ENCODE measurements around the gene PDE4D. TPM values are rescaled to one million over a fixed set of nuclear protein-coding genes. Genes with fewer than 3 reads are reported as not detected.

PDE4D gene
- total and polyA plus RNA-seq, 3 experiments from 2014 or later = 5.6 to 18.3 (median 17.7) TPM

- DNase-seq = no peak
- CTCF ChIA-PET = no interaction called here
- no peak overlapping the region for H3K27ac ChIP-seq (ENCODE audit: low read depth, low read length)
- POLR2A ChIA-PET = no interaction called here
- H3K27me3 ChIP-seq (ENCODE audit: insufficient read depth, low read length, poor library complexity, severe bottlenecking) = no peaks in the 10 kb centered on the region
- H3K27me3 Mint-ChIP-seq = peaks cover 0 to 2% of the 10 kb centered on the region in 2 donors
- no peak overlapping the region for H3K4me3 ChIP-seq (ENCODE audit: low read length)
- no peaks in the 10 kb centered on the region for H3K36me3 Mint-ChIP-seq
- no peaks in the 10 kb centered on the region for H3K4me1 ChIP-seq (ENCODE audit: insufficient read depth, low read length)
- no peak overlapping the region for H3K27ac Mint-ChIP-seq
- no peaks in the 10 kb centered on the region for H3K9me3 ChIP-seq (ENCODE audit: low read length)
- no peak overlapping the region for H3K4me3 Mint-ChIP-seq
- H3K36me3 ChIP-seq (ENCODE audit: insufficient read depth, low read length) = no peaks in the 10 kb centered on the region
- no peaks in the 10 kb centered on the region for H3K4me1 Mint-ChIP-seq
- H3K9me3 Mint-ChIP-seq = peaks cover 0 to 10% (median 6%) of the 10 kb centered on the region in 5 donors
Measured at GRCh38 chr5:59711310-59711709, 182.2 kb downstream of the PDE4D start.

GRCh38 chr5:59709846-59710245 is 183.7 kb downstream of the PDE4D start:
- Mint-ChIP-seq H3K9me3 (peaks cover 0 to 10% (median 4%) of the 10 kb centered on the region in 5 donors), H3K36me3 (no peaks in the 10 kb centered on the region), H3K27me3 (peaks cover 0 to 2% of the 10 kb centered on the region in 2 donors), H3K4me1 (no peaks in the 10 kb centered on the region), H3K27ac (no peak overlapping the region), H3K4me3 (no peak overlapping the region)
- POLR2A ChIA-PET = no interaction called here
- no peaks in the 10 kb centered on the region for H3K36me3 ChIP-seq (ENCODE audit: insufficient read depth, low read length)
- no peak overlapping the region for H3K27ac ChIP-seq (ENCODE audit: low read depth, low read length)
- H3K4me1 ChIP-seq (ENCODE audit: insufficient read depth, low read length) = no peaks in the 10 kb centered on the region
- CTCF ChIA-PET = no interaction called here
- H3K4me3 ChIP-seq (ENCODE audit: low read length) = no peak overlapping the region
- H3K9me3 ChIP-seq (ENCODE audit: low read length) = no peaks in the 10 kb centered on the region
- H3K27me3 ChIP-seq (ENCODE audit: insufficient read depth, low read length, poor library complexity, severe bottlenecking) = no peaks in the 10 kb centered on the region
- DNase-seq = no peak

GRCh38 chr5:59709346-59709821 is 184.1 kb downstream of the PDE4D start:
- Histone ChIP-seq H3K27ac (ENCODE audit: low read depth, low read length) (no peak overlapping the region), H3K4me1 (ENCODE audit: insufficient read depth, low read length) (no peaks in the 10 kb centered on the region), H3K4me3 (ENCODE audit: low read length) (no peak overlapping the region), H3K9me3 (ENCODE audit: low read length) (no peaks in the 10 kb centered on the region), H3K36me3 (ENCODE audit: insufficient read depth, low read length) (no peaks in the 10 kb centered on the region), H3K27me3 (ENCODE audit: insufficient read depth, low read length, poor library complexity, severe bottlenecking) (no peaks in the 10 kb centered on the region)
- DNase-seq = no peak
- no peaks in the 10 kb centered on the region for H3K36me3 Mint-ChIP-seq
- H3K4me1 Mint-ChIP-seq = no peaks in the 10 kb centered on the region
- POLR2A ChIA-PET = no interaction called here
- no peak overlapping the region for H3K27ac Mint-ChIP-seq
- CTCF ChIA-PET = no interaction called here
- H3K4me3 Mint-ChIP-seq = no peak overlapping the region
- H3K27me3 Mint-ChIP-seq = peaks cover 0 to 2% of the 10 kb centered on the region in 2 donors
- peaks cover 0 to 8% (median 4%) of the 10 kb centered on the region in 5 donors for H3K9me3 Mint-ChIP-seq

- H3K9me3 ChIP-seq (ENCODE audit: low read length) = no peaks in the 10 kb centered on the region
- no peaks in the 10 kb centered on the region for H3K4me1 ChIP-seq (ENCODE audit: insufficient read depth, low read length)
- H3K36me3 Mint-ChIP-seq = no peaks in the 10 kb centered on the region
- ChIA-PET CTCF (no interaction called here), POLR2A (no interaction called here)
- H3K27me3 Mint-ChIP-seq = peaks cover 0 to 2% of the 10 kb centered on the region in 2 donors
- H3K4me1 Mint-ChIP-seq = no peaks in the 10 kb centered on the region
- H3K27me3 ChIP-seq (ENCODE audit: insufficient read depth, low read length, poor library complexity, severe bottlenecking) = no peaks in the 10 kb centered on the region
- no peak overlapping the region for H3K27ac ChIP-seq (ENCODE audit: low read depth, low read length)
- no peaks in the 10 kb centered on the region for H3K36me3 ChIP-seq (ENCODE audit: insufficient read depth, low read length)
- no peak overlapping the region for H3K4me3 Mint-ChIP-seq
- no peak overlapping the region for H3K4me3 ChIP-seq (ENCODE audit: low read length)
- H3K9me3 Mint-ChIP-seq = no peaks in the 10 kb centered on the region
- no peak overlapping the region for H3K27ac Mint-ChIP-seq
- DNase-seq = no peak
Measured at GRCh38 chr5:59704936-59705335, 188.6 kb downstream of the PDE4D start.

- H3K27me3 ChIP-seq (ENCODE audit: insufficient read depth, low read length, poor library complexity, severe bottlenecking) = no peaks in the 10 kb centered on the region
- no peak overlapping the region for H3K27ac ChIP-seq (ENCODE audit: low read depth, low read length)
- no peak for DNase-seq
- no peaks in the 10 kb centered on the region for H3K4me1 ChIP-seq (ENCODE audit: insufficient read depth, low read length)
- Mint-ChIP-seq H3K9me3 (no peaks in the 10 kb centered on the region), H3K27me3 (peaks cover 0 to 2% of the 10 kb centered on the region in 2 donors), H3K4me1 (no peaks in the 10 kb centered on the region), H3K27ac (no peak overlapping the region), H3K36me3 (no peaks in the 10 kb centered on the region), H3K4me3 (no peak overlapping the region)
- ChIA-PET POLR2A (no interaction called here), CTCF (no interaction called here)
- H3K9me3 ChIP-seq (ENCODE audit: low read length) = no peaks in the 10 kb centered on the region
- no peak overlapping the region for H3K4me3 ChIP-seq (ENCODE audit: low read length)
- no peaks in the 10 kb centered on the region for H3K36me3 ChIP-seq (ENCODE audit: insufficient read depth, low read length)
Measured at GRCh38 chr5:59703789-59704188, 189.7 kb downstream of the PDE4D start.

- H3K4me1 Mint-ChIP-seq = no peaks in the 10 kb centered on the region
- Histone ChIP-seq H3K4me3 (ENCODE audit: low read length) (no peak overlapping the region), H3K27ac (ENCODE audit: low read depth, low read length) (no peak overlapping the region), H3K36me3 (ENCODE audit: insufficient read depth, low read length) (no peaks in the 10 kb centered on the region), H3K9me3 (ENCODE audit: low read length) (no peaks in the 10 kb centered on the region), H3K27me3 (ENCODE audit: insufficient read depth, low read length, poor library complexity, severe bottlenecking) (no peaks in the 10 kb centered on the region), H3K4me1 (ENCODE audit: insufficient read depth, low read length) (no peaks in the 10 kb centered on the region)
- ChIA-PET POLR2A (no interaction called here), CTCF (no interaction called here)
- no peak overlapping the region for H3K27ac Mint-ChIP-seq
- no peaks in the 10 kb centered on the region for H3K36me3 Mint-ChIP-seq
- no peak overlapping the region for H3K4me3 Mint-ChIP-seq
- no peaks in the 10 kb centered on the region for H3K27me3 Mint-ChIP-seq
- no peaks in the 10 kb centered on the region for H3K9me3 Mint-ChIP-seq
- no peak for DNase-seq
Measured at GRCh38 chr5:59698207-59699178, 195.0 kb downstream of the PDE4D start.

- Mint-ChIP-seq H3K27me3 (no peaks in the 10 kb centered on the region), H3K27ac (no peak overlapping the region), H3K36me3 (no peaks in the 10 kb centered on the region), H3K4me3 (no peak overlapping the region), H3K9me3 (peaks cover 0 to 3% (median 0%) of the 10 kb centered on the region in 5 donors), H3K4me1 (no peaks in the 10 kb centered on the region)
- no peak overlapping the region for H3K4me3 ChIP-seq (ENCODE audit: low read length)
- ChIA-PET POLR2A (no interaction called here), CTCF (no interaction called here)
- H3K36me3 ChIP-seq (ENCODE audit: insufficient read depth, low read length) = no peaks in the 10 kb centered on the region
- no peak for DNase-seq
- H3K9me3 ChIP-seq (ENCODE audit: low read length) = no peaks in the 10 kb centered on the region
- no peak overlapping the region for H3K27ac ChIP-seq (ENCODE audit: low read depth, low read length)
- no peaks in the 10 kb centered on the region for H3K4me1 ChIP-seq (ENCODE audit: insufficient read depth, low read length)
- no peaks in the 10 kb centered on the region for H3K27me3 ChIP-seq (ENCODE audit: insufficient read depth, low read length, poor library complexity, severe bottlenecking)
Measured at GRCh38 chr5:59694411-59694810, 199.1 kb downstream of the PDE4D start.

GRCh38 chr5:59693492-59694309 is 199.8 kb downstream of the PDE4D start:
- POLR2A ChIA-PET = no interaction called here
- no peaks in the 10 kb centered on the region for H3K36me3 Mint-ChIP-seq

More at GRCh38 chr5:59693492-59694309, 199.8 kb downstream of the PDE4D start:
- H3K27me3 Mint-ChIP-seq = no peaks in the 10 kb centered on the region
- no peak overlapping the region for H3K4me3 Mint-ChIP-seq
- no peaks in the 10 kb centered on the region for H3K9me3 ChIP-seq (ENCODE audit: low read length)
- H3K4me1 Mint-ChIP-seq = no peaks in the 10 kb centered on the region
- CTCF ChIA-PET = no interaction called here
- no peaks in the 10 kb centered on the region for H3K36me3 ChIP-seq (ENCODE audit: insufficient read depth, low read length)
- no peaks in the 10 kb centered on the region for H3K4me1 ChIP-seq (ENCODE audit: insufficient read depth, low read length)
- DNase-seq = no peak
- H3K27ac ChIP-seq (ENCODE audit: low read depth, low read length) = no peak overlapping the region
- H3K27me3 ChIP-seq (ENCODE audit: insufficient read depth, low read length, poor library complexity, severe bottlenecking) = no peaks in the 10 kb centered on the region
- H3K9me3 Mint-ChIP-seq = peaks cover 0 to 3% (median 0%) of the 10 kb centered on the region in 5 donors
- no peak overlapping the region for H3K27ac Mint-ChIP-seq
- no peak overlapping the region for H3K4me3 ChIP-seq (ENCODE audit: low read length)
